C4-2B (cell line): ENCODE results near the gene PACS2.

Source experiments
- ZFX ChIP-seq: fragments of 450-650 bp; IDR thresholded peaks from 2 replicates; pipeline ENCODE4 v1.6.1; 2017
- TF ChIP-seq, protein P1 (sequence below): fragments of 450-650 bp; conservative IDR thresholded peaks from 2 replicates; pipeline ENCODE4 v1.5.1; 2017; ENCODE audit warnings: mild to moderate bottlenecking

DNA sequence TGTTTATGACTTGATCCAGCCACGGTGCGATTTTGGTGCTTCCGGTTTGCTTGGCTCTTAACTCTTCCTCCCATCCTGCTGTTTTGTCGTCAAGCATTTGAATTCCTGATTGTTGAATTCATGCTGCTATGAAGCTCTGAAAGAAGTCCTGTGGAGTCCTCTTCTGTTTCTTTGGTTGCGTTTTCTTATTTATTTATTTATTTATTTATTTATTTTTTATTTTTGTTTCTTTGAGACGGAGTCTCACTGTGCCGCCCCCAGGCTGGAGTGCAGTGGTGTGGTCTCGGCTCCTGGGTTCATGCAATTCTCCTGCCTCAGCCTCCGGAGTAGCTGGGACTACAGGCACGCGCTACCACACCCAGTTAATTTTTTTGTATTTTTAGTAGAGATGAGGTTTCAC, 102.1 kb downstream of the PACS2 start:
- TF ChIP-seq, protein P1, sequence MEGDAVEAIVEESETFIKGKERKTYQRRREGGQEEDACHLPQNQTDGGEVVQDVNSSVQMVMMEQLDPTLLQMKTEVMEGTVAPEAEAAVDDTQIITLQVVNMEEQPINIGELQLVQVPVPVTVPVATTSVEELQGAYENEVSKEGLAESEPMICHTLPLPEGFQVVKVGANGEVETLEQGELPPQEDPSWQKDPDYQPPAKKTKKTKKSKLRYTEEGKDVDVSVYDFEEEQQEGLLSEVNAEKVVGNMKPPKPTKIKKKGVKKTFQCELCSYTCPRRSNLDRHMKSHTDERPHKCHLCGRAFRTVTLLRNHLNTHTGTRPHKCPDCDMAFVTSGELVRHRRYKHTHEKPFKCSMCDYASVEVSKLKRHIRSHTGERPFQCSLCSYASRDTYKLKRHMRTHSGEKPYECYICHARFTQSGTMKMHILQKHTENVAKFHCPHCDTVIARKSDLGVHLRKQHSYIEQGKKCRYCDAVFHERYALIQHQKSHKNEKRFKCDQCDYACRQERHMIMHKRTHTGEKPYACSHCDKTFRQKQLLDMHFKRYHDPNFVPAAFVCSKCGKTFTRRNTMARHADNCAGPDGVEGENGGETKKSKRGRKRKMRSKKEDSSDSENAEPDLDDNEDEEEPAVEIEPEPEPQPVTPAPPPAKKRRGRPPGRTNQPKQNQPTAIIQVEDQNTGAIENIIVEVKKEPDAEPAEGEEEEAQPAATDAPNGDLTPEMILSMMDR = no peak
- TF ChIP-seq ZFX = no peak
